ENCODE results near the gene ITPKB.

Gene ITPKB

GRCh38 chr1:226677027-226678020 lies 61.8 kb downstream of the ITPKB start:
- WGBS, 2 donors (ENCODE audit: extremely low coverage in 2 of 2, insufficient read length in 2 of 2, insufficient replicate concordance in 1 of 2) = no CpG with 5 or more reads among the region's 13 CpGs
- no peak overlapping the region for H2BK120ac ChIP-seq (ENCODE audit: low read depth, low read length)
- no peak for DNase-seq (ENCODE audit: low spot score)
- H3K4ac ChIP-seq (ENCODE audit: low read length) = no peak overlapping the region
- no peak overlapping the region for H4K8ac ChIP-seq (ENCODE audit: low read depth, low read length)
- H3K4me2 ChIP-seq (ENCODE audit: insufficient read depth, low read length, poor library complexity, severe bottlenecking) = no peak overlapping the region
- no peaks in the 10 kb centered on the region for H3K27me3 ChIP-seq (ENCODE audit: control insufficient read depth in 3 of 3, insufficient read depth in 3 of 3, low read depth in 1 of 3, low read length in 3 of 3)
- no peaks in the 10 kb centered on the region for H3K79me1 ChIP-seq (ENCODE audit: low read depth, low read length)
- no peak overlapping the region for H2BK15ac ChIP-seq (ENCODE audit: low read length)
- no peak overlapping the region for H3K23ac ChIP-seq (ENCODE audit: low read depth, low read length, poor library complexity)
- H2BK5ac ChIP-seq (ENCODE audit: low read length) = no peak overlapping the region
- H3K27ac ChIP-seq (replicated peaks; ENCODE audit: low read length) = no peak overlapping the region
- H2AFZ ChIP-seq (ENCODE audit: low read length) = no peak overlapping the region
- H3K9me3 ChIP-seq (replicated peaks in 1 of 2; ENCODE audit: control insufficient read depth in 2 of 2, insufficient read depth in 1 of 2, low read depth in 1 of 2, low read length in 2 of 2) = no peaks in the 10 kb centered on the region
- H4K91ac ChIP-seq (ENCODE audit: low read depth, low read length, poor library complexity) = no peak overlapping the region
- H3K18ac ChIP-seq (ENCODE audit: low read length) = peak overlapping the region; percentile 69
- H2AK5ac ChIP-seq (ENCODE audit: low read depth, low read length) = peak overlapping the region; percentile 20
- no peak overlapping the region for H2BK12ac ChIP-seq (ENCODE audit: low read length)
- peaks cover 18 to 33% of the 10 kb centered on the region in 2 donors for H3K4me1 ChIP-seq (ENCODE audit: control insufficient read depth in 2 of 2, insufficient read depth in 1 of 2, low read depth in 1 of 2, low read length in 2 of 2)
- no peak overlapping the region for H3K4me3 ChIP-seq (ENCODE audit: low read length in 2 of 2)
- no peaks in the 10 kb centered on the region for H3K36me3 ChIP-seq (replicated peaks in 1 of 2; ENCODE audit: control insufficient read depth in 2 of 2, insufficient read depth in 2 of 2, low read length in 2 of 2)
- no peak overlapping the region for H3K9ac ChIP-seq (ENCODE audit: low read depth, low read length, poor library complexity)
- no peak overlapping the region for H3K14ac ChIP-seq (ENCODE audit: low read length)

GRCh38 chr1:226676381-226676780 lies 62.7 kb downstream of the ITPKB start:
- Histone ChIP-seq H3K79me1 (ENCODE audit: low read depth, low read length) (no peaks in the 10 kb centered on the region), H3K9me3 (replicated peaks in 1 of 2; ENCODE audit: control insufficient read depth in 2 of 2, insufficient read depth in 1 of 2, low read depth in 1 of 2, low read length in 2 of 2) (no peaks in the 10 kb centered on the region), H2BK15ac (ENCODE audit: low read length) (no peak overlapping the region), H3K4me2 (ENCODE audit: insufficient read depth, low read length, poor library complexity, severe bottlenecking) (no peak overlapping the region), H3K4me1 (ENCODE audit: control insufficient read depth in 2 of 2, insufficient read depth in 1 of 2, low read depth in 1 of 2, low read length in 2 of 2) (peaks cover 18 to 28% of the 10 kb centered on the region in 2 donors), H2AFZ (ENCODE audit: low read length) (no peak overlapping the region), H3K27me3 (ENCODE audit: control insufficient read depth in 3 of 3, insufficient read depth in 3 of 3, low read depth in 1 of 3, low read length in 3 of 3) (no peaks in the 10 kb centered on the region), H3K9ac (ENCODE audit: low read depth, low read length, poor library complexity) (no peak overlapping the region), H3K27ac (replicated peaks; ENCODE audit: low read length) (no peak overlapping the region), H3K4me3 (ENCODE audit: low read length in 2 of 2) (no peak overlapping the region), H2AK5ac (ENCODE audit: low read depth, low read length) (no peak overlapping the region), H3K36me3 (replicated peaks in 1 of 2; ENCODE audit: control insufficient read depth in 2 of 2, insufficient read depth in 2 of 2, low read length in 2 of 2) (no peaks in the 10 kb centered on the region), H2BK5ac (ENCODE audit: low read length) (no peak overlapping the region), H3K23ac (ENCODE audit: low read depth, low read length, poor library complexity) (no peak overlapping the region), H2BK12ac (ENCODE audit: low read length) (no peak overlapping the region), H3K4ac (ENCODE audit: low read length) (no peak overlapping the region), H2BK120ac (ENCODE audit: low read depth, low read length) (no peak overlapping the region), H4K91ac (ENCODE audit: low read depth, low read length, poor library complexity) (no peak overlapping the region), H3K18ac (ENCODE audit: low read length) (no peak overlapping the region), H3K14ac (ENCODE audit: low read length) (no peak overlapping the region), H4K8ac (ENCODE audit: low read depth, low read length) (no peak overlapping the region)
- no peak for DNase-seq (ENCODE audit: low spot score)
- WGBS, 2 donors (ENCODE audit: extremely low coverage in 2 of 2, insufficient read length in 2 of 2, insufficient replicate concordance in 1 of 2) = no CpG with 5 or more reads among the region's 5 CpGs

GRCh38 chr1:226675715-226676357 lies 63.2 kb downstream of the ITPKB start:
- whole genome bisulfite sequencing, 2 donors (ENCODE audit: extremely low coverage in 2 of 2, insufficient read length in 2 of 2, insufficient replicate concordance in 1 of 2) = no CpG with 5 or more reads among the region's 7 CpGs

More at GRCh38 chr1:226675715-226676357, 63.2 kb downstream of the ITPKB start:
- Histone ChIP-seq H3K4me1 (ENCODE audit: control insufficient read depth in 2 of 2, insufficient read depth in 1 of 2, low read depth in 1 of 2, low read length in 2 of 2) (peaks cover 17 to 26% of the 10 kb centered on the region in 2 donors), H2BK12ac (ENCODE audit: low read length) (no peak overlapping the region), H3K27me3 (ENCODE audit: control insufficient read depth in 3 of 3, insufficient read depth in 3 of 3, low read depth in 1 of 3, low read length in 3 of 3) (no peaks in the 10 kb centered on the region), H2BK5ac (ENCODE audit: low read length) (no peak overlapping the region), H2AFZ (ENCODE audit: low read length) (no peak overlapping the region), H2AK5ac (ENCODE audit: low read depth, low read length) (no peak overlapping the region), H3K27ac (replicated peaks; ENCODE audit: low read length) (no peak overlapping the region), H4K91ac (ENCODE audit: low read depth, low read length, poor library complexity) (no peak overlapping the region), H3K4me2 (ENCODE audit: insufficient read depth, low read length, poor library complexity, severe bottlenecking) (no peak overlapping the region), H3K79me1 (ENCODE audit: low read depth, low read length) (no peaks in the 10 kb centered on the region), H3K18ac (ENCODE audit: low read length) (no peak overlapping the region), H3K36me3 (replicated peaks in 1 of 2; ENCODE audit: control insufficient read depth in 2 of 2, insufficient read depth in 2 of 2, low read length in 2 of 2) (no peaks in the 10 kb centered on the region), H3K9me3 (replicated peaks in 1 of 2; ENCODE audit: control insufficient read depth in 2 of 2, insufficient read depth in 1 of 2, low read depth in 1 of 2, low read length in 2 of 2) (no peaks in the 10 kb centered on the region), H2BK15ac (ENCODE audit: low read length) (no peak overlapping the region), H2BK120ac (ENCODE audit: low read depth, low read length) (no peak overlapping the region), H3K14ac (ENCODE audit: low read length) (no peak overlapping the region), H3K9ac (ENCODE audit: low read depth, low read length, poor library complexity) (no peak overlapping the region), H3K4me3 (ENCODE audit: low read length in 2 of 2) (no peak overlapping the region), H4K8ac (ENCODE audit: low read depth, low read length) (no peak overlapping the region), H3K4ac (ENCODE audit: low read length) (no peak overlapping the region), H3K23ac (ENCODE audit: low read depth, low read length, poor library complexity) (no peak overlapping the region)
- DNase-seq (ENCODE audit: low spot score) = no peak
